GM19468 (cell line): ENCODE results near the gene PDE11A.

Source experiments
- ATAC-seq: cut with Tn5 transposase; IDR thresholded peaks from one replicate; pipeline ENCODE4 v1.9.1; 2021; ENCODE audit warnings: mild to moderate bottlenecking, moderate library complexity, moderate number of reproducible peaks; ENCODE audit not compliant: unreplicated experiment; ENCODE audit errors: extremely low read depth

Gene PDE11A

GRCh38 chr2:177593402-177593801, 479.2 kb downstream of the PDE11A start:
- ATAC-seq = no peak

- ATAC-seq = no peak
Observed at GRCh38 chr2:177592945-177593344, 479.6 kb downstream of the PDE11A start.

- no peak for ATAC-seq
Observed at GRCh38 chr2:177592397-177592796, 480.2 kb downstream of the PDE11A start.

GRCh38 chr2:177589186-177589585, 483.4 kb downstream of the PDE11A start:
- ATAC-seq = no peak

- ATAC-seq = no peak
Observed at GRCh38 chr2:177588671-177589070, 483.9 kb downstream of the PDE11A start.

- ATAC-seq = no peak
Observed at GRCh38 chr2:177587371-177587770, 485.2 kb downstream of the PDE11A start.

- no peak for ATAC-seq
Observed at GRCh38 chr2:177586154-177586553, 486.4 kb downstream of the PDE11A start.

- ATAC-seq = no peak
Observed at GRCh38 chr2:177585234-177585863, 487.2 kb downstream of the PDE11A start.

GRCh38 chr2:177584030-177584692, 488.4 kb downstream of the PDE11A start:
- no peak for ATAC-seq

GRCh38 chr2:177582000-177582399, 490.6 kb downstream of the PDE11A start:
- no peak for ATAC-seq

GRCh38 chr2:177579486-177580036, 493.0 kb downstream of the PDE11A start:
- ATAC-seq = no peak

GRCh38 chr2:177578454-177578853, 494.1 kb downstream of the PDE11A start:
- no peak for ATAC-seq

GRCh38 chr2:177577075-177577474, 495.5 kb downstream of the PDE11A start:
- ATAC-seq = no peak

GRCh38 chr2:177575358-177575757, 497.2 kb downstream of the PDE11A start:
- no peak for ATAC-seq

- no peak for ATAC-seq
Observed at GRCh38 chr2:177574356-177574755, 498.2 kb downstream of the PDE11A start.
